Measurements from ENCODE around the gene PIGH. TPM values are rescaled to one million over a fixed set of nuclear protein-coding genes. Genes with fewer than 3 reads are reported as not detected.

PIGH gene
- total RNA-seq, 1 donor from 2014 or later: 24.3 TPM

- Mint-ChIP-seq H3K27ac (ENCODE audit: unreplicated experiment) (no peak overlapping the region), H3K27me3 (ENCODE audit: unreplicated experiment) (peaks cover 2% of the 10 kb centered on the region), H3K4me1 (ENCODE audit: low read depth, unreplicated experiment) (peaks cover 9% of the 10 kb centered on the region), H3K9me3 (ENCODE audit: unreplicated experiment) (peaks cover 3% of the 10 kb centered on the region), H3K36me3 (ENCODE audit: unreplicated experiment) (peaks cover 4% of the 10 kb centered on the region), H3K4me3 (ENCODE audit: unreplicated experiment) (no peak overlapping the region)
- TF ChIP-seq, protein P1, sequence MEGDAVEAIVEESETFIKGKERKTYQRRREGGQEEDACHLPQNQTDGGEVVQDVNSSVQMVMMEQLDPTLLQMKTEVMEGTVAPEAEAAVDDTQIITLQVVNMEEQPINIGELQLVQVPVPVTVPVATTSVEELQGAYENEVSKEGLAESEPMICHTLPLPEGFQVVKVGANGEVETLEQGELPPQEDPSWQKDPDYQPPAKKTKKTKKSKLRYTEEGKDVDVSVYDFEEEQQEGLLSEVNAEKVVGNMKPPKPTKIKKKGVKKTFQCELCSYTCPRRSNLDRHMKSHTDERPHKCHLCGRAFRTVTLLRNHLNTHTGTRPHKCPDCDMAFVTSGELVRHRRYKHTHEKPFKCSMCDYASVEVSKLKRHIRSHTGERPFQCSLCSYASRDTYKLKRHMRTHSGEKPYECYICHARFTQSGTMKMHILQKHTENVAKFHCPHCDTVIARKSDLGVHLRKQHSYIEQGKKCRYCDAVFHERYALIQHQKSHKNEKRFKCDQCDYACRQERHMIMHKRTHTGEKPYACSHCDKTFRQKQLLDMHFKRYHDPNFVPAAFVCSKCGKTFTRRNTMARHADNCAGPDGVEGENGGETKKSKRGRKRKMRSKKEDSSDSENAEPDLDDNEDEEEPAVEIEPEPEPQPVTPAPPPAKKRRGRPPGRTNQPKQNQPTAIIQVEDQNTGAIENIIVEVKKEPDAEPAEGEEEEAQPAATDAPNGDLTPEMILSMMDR (IDR thresholded peaks at IDR 0.05; ENCODE audit: partially characterized antibody, unreplicated experiment): no peak
- no peak for DNase-seq
Observed at GRCh38 chr14:67569651-67570290, 30.3 kb downstream of the PIGH start.

GRCh38 chr14:67569011-67569650 lies 30.9 kb downstream of the PIGH start:
- no peak overlapping the region for H3K4me3 Mint-ChIP-seq (ENCODE audit: unreplicated experiment)
- H3K27me3 Mint-ChIP-seq (ENCODE audit: unreplicated experiment): peaks cover 2% of the 10 kb centered on the region
- DNase-seq: no peak

GRCh38 chr14:67567654-67568053 lies 32.4 kb downstream of the PIGH start:
- peaks cover 2% of the 10 kb centered on the region for H3K27me3 Mint-ChIP-seq (ENCODE audit: unreplicated experiment)
- peaks cover 3% of the 10 kb centered on the region for H3K9me3 Mint-ChIP-seq (ENCODE audit: unreplicated experiment)
- peaks cover 9% of the 10 kb centered on the region for H3K4me1 Mint-ChIP-seq (ENCODE audit: low read depth, unreplicated experiment)
- H3K36me3 Mint-ChIP-seq (ENCODE audit: unreplicated experiment): no peaks in the 10 kb centered on the region
- no peak for DNase-seq
- no peak overlapping the region for H3K27ac Mint-ChIP-seq (ENCODE audit: unreplicated experiment)
- TF ChIP-seq, protein P1 (IDR thresholded peaks at IDR 0.05; ENCODE audit: partially characterized antibody, unreplicated experiment): no peak
- no peak overlapping the region for H3K4me3 Mint-ChIP-seq (ENCODE audit: unreplicated experiment)

More at GRCh38 chr14:67569011-67569650, 30.9 kb downstream of the PIGH start:
- TF ChIP-seq, protein P1 (IDR thresholded peaks at IDR 0.05; ENCODE audit: partially characterized antibody, unreplicated experiment): no peak
- H3K9me3 Mint-ChIP-seq (ENCODE audit: unreplicated experiment): peaks cover 3% of the 10 kb centered on the region
- peaks cover 4% of the 10 kb centered on the region for H3K36me3 Mint-ChIP-seq (ENCODE audit: unreplicated experiment)
- H3K27ac Mint-ChIP-seq (ENCODE audit: unreplicated experiment): no peak overlapping the region
- peaks cover 9% of the 10 kb centered on the region for H3K4me1 Mint-ChIP-seq (ENCODE audit: low read depth, unreplicated experiment)

- DNase-seq: no peak
- Mint-ChIP-seq H3K4me3 (ENCODE audit: unreplicated experiment) (no peak overlapping the region), H3K4me1 (ENCODE audit: low read depth, unreplicated experiment) (peaks cover 9% of the 10 kb centered on the region), H3K36me3 (ENCODE audit: unreplicated experiment) (no peaks in the 10 kb centered on the region), H3K27ac (ENCODE audit: unreplicated experiment) (no peak overlapping the region), H3K9me3 (ENCODE audit: unreplicated experiment) (peaks cover 3% of the 10 kb centered on the region), H3K27me3 (ENCODE audit: unreplicated experiment) (peaks cover 2% of the 10 kb centered on the region)
- TF ChIP-seq, protein P1 (IDR thresholded peaks at IDR 0.05; ENCODE audit: partially characterized antibody, unreplicated experiment): no peak
Observed at GRCh38 chr14:67566908-67567307, 33.2 kb downstream of the PIGH start.

DNA sequence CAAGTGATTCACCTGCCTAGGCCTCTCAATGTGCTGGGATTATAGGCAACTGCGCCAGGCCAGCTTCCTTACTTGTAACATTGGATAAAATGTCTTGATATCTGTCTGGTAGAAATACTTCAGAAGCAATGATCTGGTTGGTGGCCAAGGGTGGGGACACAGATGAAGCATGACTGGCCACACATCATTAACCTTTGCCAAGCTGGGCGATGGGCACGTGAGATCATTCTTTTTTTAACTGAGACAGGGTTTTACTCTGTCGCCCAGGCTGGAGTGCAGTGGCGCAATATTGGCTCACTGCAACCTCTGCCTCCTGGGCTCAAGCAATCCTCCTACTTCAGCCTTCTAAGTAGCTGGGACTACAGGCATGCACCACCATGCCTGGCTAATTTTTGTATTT lies 35.8 kb downstream of the PIGH start:
- TF ChIP-seq, protein P1 (IDR thresholded peaks at IDR 0.05; ENCODE audit: partially characterized antibody, unreplicated experiment): no peak
- Mint-ChIP-seq H3K36me3 (ENCODE audit: unreplicated experiment) (no peaks in the 10 kb centered on the region), H3K27ac (ENCODE audit: unreplicated experiment) (no peak overlapping the region), H3K4me1 (ENCODE audit: low read depth, unreplicated experiment) (no peaks in the 10 kb centered on the region), H3K27me3 (ENCODE audit: unreplicated experiment) (no peaks in the 10 kb centered on the region), H3K9me3 (ENCODE audit: unreplicated experiment) (peaks cover under 1% of the 10 kb centered on the region), H3K4me3 (ENCODE audit: unreplicated experiment) (no peak overlapping the region)
- no peak for DNase-seq

All from glutamatergic neuron (in vitro differentiated cells).